T-helper 22 cell (primary cell): ENCODE data around the gene RAMP1.

Source experiments
- DNase-seq: peaks from one replicate; pipeline ENCODE4 v3.0.0-alpha.2; 2020; ENCODE audit warnings: low read depth

RAMP1 gene

GRCh38 chr2:237895544-237896506, 36.4 kb downstream of the RAMP1 start:
- DNase-seq = no peak

GRCh38 chr2:237896507-237896892, 37.1 kb downstream of the RAMP1 start:
- DNase-seq = no peak

GRCh38 chr2:237896956-237897355, 37.5 kb downstream of the RAMP1 start:
- DNase-seq = no peak

GRCh38 chr2:237898057-237898414, 38.6 kb downstream of the RAMP1 start:
- DNase-seq = no peak

- DNase-seq = no peak
Observed at GRCh38 chr2:237900891-237901831, 41.7 kb downstream of the RAMP1 start.

- no peak for DNase-seq
Observed at GRCh38 chr2:237901932-237902850, 42.8 kb downstream of the RAMP1 start.

- DNase-seq = no peak
Observed at GRCh38 chr2:237904831-237905599, 45.6 kb downstream of the RAMP1 start.

GRCh38 chr2:237907144-237907543, 47.7 kb downstream of the RAMP1 start:
- DNase-seq = no peak

- no peak for DNase-seq
Observed at GRCh38 chr2:237909075-237909695, 49.8 kb downstream of the RAMP1 start.

- DNase-seq = no peak
Observed at GRCh38 chr2:237909801-237910475, 50.5 kb downstream of the RAMP1 start.

GRCh38 chr2:237910576-237911362, 51.3 kb downstream of the RAMP1 start:
- no peak for DNase-seq

GRCh38 chr2:237911363-237912017, 52.1 kb downstream of the RAMP1 start:
- no peak for DNase-seq

- no peak for DNase-seq
Observed at GRCh38 chr2:237912271-237913192, 53.1 kb downstream of the RAMP1 start.

- DNase-seq = no peak
Observed at GRCh38 chr2:237913193-237913917, 53.9 kb downstream of the RAMP1 start.

- DNase-seq = no peak
Observed at GRCh38 chr2:237915576-237915975, 56.2 kb downstream of the RAMP1 start.

- DNase-seq = no peak
Observed at GRCh38 chr2:237916296-237916695, 56.9 kb downstream of the RAMP1 start.
